Measurements from ENCODE around the gene AKR7A2. TPM values are rescaled to one million over a fixed set of nuclear protein-coding genes. Genes with fewer than 3 reads are reported as not detected.

The AKR7A2 gene
- total and polyA plus RNA-seq, 9 of the 15 experiments (the other 6 are each of a cell fraction or from before 2014, with no cell fraction given) = 2.0 to 78.4 (median 49.4) TPM

DNA sequence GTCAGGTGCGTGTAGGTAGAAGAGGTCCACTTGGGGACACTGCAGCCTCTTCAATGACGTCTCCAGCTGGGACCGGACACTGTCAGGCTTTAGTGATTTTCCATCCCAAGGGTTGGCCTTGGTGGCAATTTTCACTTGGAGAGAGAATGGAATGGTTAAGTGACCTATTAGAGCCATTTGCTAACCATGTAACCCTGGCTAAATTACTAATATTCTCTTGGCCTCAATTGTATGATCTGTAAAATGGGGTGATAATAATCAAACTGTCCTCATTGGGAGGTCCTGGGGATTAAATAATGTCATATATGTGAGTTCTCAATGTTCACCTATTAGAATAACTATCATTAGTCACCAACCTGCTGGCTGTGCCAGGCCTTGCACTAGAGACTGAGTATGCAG, 3.4 kb downstream of the AKR7A2 start:
- peaks cover 29% of the 10 kb centered on the region for H3K79me2 ChIP-seq (ENCODE audit: control insufficient read depth, insufficient read depth, low read length)
- WGBS (ENCODE audit: insufficient coverage, low coverage, missing lambda C conversion rate) = 94% methylated on average over 3 of the region's 3 CpGs
- H2AFZ ChIP-seq (ENCODE audit: low read depth, low read length) = no peak overlapping the region
- H3K9ac ChIP-seq (ENCODE audit: insufficient read depth in 1 of 2, low read depth in 2 of 2, low read length in 2 of 2) = no peak overlapping the region
- no peaks in the 10 kb centered on the region for H3K27me3 ChIP-seq (ENCODE audit: control insufficient read depth in 2 of 2, insufficient read depth in 2 of 2, low read length in 2 of 2)
- H3K4me3 ChIP-seq = no peak overlapping the region
- FAIRE-seq (no peak), DNase-seq (ENCODE audit: extremely low read depth in 1 of 4, low spot score in 3 of 4) (no peak), ATAC-seq (no peak)
- ChIA-PET CTCF (ENCODE audit: low intra/inter-chr PET ratio) (no interaction called here), POLR2A (no interaction called here)
- no TSS peak for BruUV-seq (replicated peaks)
- H4K20me1 ChIP-seq (replicated peaks; ENCODE audit: control insufficient read depth, insufficient read depth, low read length) = no peaks in the 10 kb centered on the region
- no peak overlapping the region for H3K27ac ChIP-seq (ENCODE audit: extremely low read depth, low read depth, low read length)
- no peak for TF ChIP-seq ELF4 (CRISPR knock-in tag; IDR thresholded peaks at IDR 0.05)
- TF ChIP-seq ASH1L (IDR thresholded peaks at IDR 0.05; ENCODE audit: borderline replicate concordance, low read depth, partially characterized antibody) = no peak
- no peak for TF ChIP-seq XRCC5 (IDR thresholded peaks at IDR 0.05; ENCODE audit: low read depth, low read length)
- TF ChIP-seq ADNP (tag; IDR thresholded peaks at IDR 0.05) = peak; percentile 45; the same call in 1 of the 2 replicates
- TF ChIP-seq ZNF707 (CRISPR knock-in tag; conservative IDR thresholded peaks at IDR 0.05) = no peak
- TF ChIP-seq, protein P1, sequence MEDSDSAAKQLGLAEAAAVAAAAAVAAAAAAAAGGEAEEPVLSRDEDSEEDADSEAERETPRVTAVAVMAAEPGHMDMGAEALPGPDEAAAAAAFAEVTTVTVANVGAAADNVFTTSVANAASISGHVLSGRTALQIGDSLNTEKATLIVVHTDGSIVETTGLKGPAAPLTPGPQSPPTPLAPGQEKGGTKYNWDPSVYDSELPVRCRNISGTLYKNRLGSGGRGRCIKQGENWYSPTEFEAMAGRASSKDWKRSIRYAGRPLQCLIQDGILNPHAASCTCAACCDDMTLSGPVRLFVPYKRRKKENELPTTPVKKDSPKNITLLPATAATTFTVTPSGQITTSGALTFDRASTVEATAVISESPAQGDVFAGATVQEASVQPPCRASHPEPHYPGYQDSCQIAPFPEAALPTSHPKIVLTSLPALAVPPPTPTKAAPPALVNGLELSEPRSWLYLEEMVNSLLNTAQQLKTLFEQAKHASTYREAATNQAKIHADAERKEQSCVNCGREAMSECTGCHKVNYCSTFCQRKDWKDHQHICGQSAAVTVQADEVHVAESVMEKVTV (CRISPR knock-in tag; IDR thresholded peaks at IDR 0.05) = no peak
- peak; percentile 87 for TF ChIP-seq RBM25 (IDR thresholded peaks at IDR 0.05; ENCODE audit: low read depth, low read length, severe bottlenecking)
- TF ChIP-seq RBM22 (IDR thresholded peaks at IDR 0.05; ENCODE audit: low read depth, low read length, poor library complexity, severe bottlenecking) = no peak
- peak; percentile 79 for TF ChIP-seq BCOR (IDR thresholded peaks at IDR 0.05)
- no peak for TF ChIP-seq VEZF1 (CRISPR knock-in tag; IDR thresholded peaks at IDR 0.05)
- peak; percentile 39 to 56; a peak in 2 of 4 replicates for TF ChIP-seq KDM1A (IDR thresholded peaks at IDR 0.05)
- H3K4me1 ChIP-seq (replicated peaks in 1 of 2; ENCODE audit: control insufficient read depth in 2 of 2, insufficient read depth in 2 of 2, low read length in 2 of 2) = peaks cover 14 to 35% of the 10 kb centered on the region in 2 experiments; a peak in 4 of 5 replicates
- in situ Hi-C loops (cut with MboI) = no loop called here
- peaks cover under 1% of the 10 kb centered on the region for H3K9me1 ChIP-seq (ENCODE audit: control insufficient read depth, insufficient read depth, low read length)
- intact Hi-C loops (cut with micrococcal nuclease) = no loop called here
- no peak overlapping the region for H3K4me2 ChIP-seq (ENCODE audit: insufficient read depth, low read length)
- H3K36me3 ChIP-seq (ENCODE audit: control insufficient read depth, insufficient read depth, low read length) = peaks cover 54% of the 10 kb centered on the region; the same call in 2 of the 3 replicates
- H3K9me3 ChIP-seq (replicated peaks; ENCODE audit: control insufficient read depth, insufficient read depth, low read depth, low read length) = no peaks in the 10 kb centered on the region

Data from K562 (cell line).